Smooth muscle cell of trachea (primary cell): ENCODE data around the gene TAF1C. TPM values are rescaled to one million over a fixed set of nuclear protein-coding genes. Genes with fewer than 3 reads are reported as not detected.

Experiments
- total RNA-seq: library from RNA; depleted of rRNA; stranded (reverse); fragments of >200 nt; gene quantifications from 2 replicates; pipeline ENCODE4 v1.2.1, GENCODE V29; 2014

TAF1C gene
- total RNA-seq, result 23.0 and 23.1 TPM in 2 replicates

DNA sequence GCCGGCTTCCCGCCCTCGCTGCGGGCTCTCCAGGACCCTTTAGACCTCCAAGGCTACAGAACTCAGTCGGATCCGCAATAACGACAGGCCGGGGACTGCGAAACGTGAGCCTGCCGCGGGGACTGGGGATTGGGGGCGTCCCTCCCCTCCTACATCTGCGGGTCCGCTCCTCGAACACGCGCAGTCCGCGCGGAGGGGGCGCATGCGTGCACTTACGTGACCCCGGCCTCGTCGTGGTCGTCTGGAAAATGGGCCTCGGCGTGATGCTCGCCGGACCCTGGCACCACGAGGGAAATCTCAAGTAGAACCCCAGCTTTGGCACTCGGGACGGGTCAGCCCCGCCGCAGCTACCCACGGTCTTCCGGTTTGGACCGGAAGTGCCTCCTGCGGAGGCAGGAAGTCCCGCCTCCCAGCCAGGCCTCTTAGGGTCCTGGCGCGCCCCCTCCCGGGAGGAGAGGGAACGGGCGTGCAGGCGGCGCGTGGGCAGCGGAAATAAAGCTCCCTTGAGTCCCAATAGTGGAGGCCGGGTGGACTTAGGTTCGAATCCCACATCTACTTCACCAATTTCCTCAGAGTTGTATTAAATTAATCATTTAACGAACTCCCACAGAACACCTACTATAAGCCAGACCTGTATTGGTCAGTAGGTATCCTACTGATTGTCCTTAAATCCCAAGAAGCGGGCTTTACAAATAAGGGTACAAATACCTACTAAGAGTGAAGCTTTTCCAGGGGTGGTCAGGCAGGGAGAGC, at the start of gene TAF1C:
TSS of gene TAF1C (minus strand) at position 373 of the 753 bp plus-strand sequence. CDS start 2,069 bp downstream, outside the sequence.

DNA sequence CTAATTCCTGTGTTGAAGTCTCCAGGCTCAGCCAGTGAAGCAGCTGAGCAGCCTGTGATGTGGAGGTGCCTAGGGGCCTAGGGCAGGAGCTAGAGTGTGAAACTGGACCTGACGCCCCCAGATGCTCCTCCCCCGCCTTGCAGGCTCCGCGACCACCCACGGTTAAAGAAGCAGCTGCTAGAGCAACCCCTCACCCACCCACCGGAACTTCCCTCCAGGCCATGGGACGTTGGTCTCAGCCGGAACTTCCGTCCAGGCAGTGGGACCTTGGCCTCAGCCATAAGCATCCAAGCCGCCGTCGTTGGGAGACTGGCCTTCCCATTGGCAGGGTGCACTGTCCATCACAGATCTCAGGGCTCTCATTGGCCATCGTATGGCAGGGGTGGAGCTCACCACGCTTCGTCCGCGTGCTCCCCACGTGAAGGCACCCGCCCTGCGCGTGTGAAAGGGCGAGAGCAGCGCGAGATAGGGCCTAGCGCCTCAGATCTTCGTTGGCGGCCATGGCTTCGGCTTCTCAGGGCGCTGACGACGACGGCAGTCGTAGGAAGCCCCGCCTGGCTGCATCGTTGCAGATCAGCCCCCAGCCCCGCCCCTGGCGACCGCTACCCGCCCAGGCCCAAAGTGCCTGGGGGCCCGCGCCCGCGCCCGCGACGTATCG, 4.0 kb upstream of the TAF1C start, which contains the start of gene ADAD2:
TSS of gene ADAD2 (plus strand) at position 427 of the 658 bp plus-strand sequence. CDS start at position 501, 74 bp downstream.

DNA sequence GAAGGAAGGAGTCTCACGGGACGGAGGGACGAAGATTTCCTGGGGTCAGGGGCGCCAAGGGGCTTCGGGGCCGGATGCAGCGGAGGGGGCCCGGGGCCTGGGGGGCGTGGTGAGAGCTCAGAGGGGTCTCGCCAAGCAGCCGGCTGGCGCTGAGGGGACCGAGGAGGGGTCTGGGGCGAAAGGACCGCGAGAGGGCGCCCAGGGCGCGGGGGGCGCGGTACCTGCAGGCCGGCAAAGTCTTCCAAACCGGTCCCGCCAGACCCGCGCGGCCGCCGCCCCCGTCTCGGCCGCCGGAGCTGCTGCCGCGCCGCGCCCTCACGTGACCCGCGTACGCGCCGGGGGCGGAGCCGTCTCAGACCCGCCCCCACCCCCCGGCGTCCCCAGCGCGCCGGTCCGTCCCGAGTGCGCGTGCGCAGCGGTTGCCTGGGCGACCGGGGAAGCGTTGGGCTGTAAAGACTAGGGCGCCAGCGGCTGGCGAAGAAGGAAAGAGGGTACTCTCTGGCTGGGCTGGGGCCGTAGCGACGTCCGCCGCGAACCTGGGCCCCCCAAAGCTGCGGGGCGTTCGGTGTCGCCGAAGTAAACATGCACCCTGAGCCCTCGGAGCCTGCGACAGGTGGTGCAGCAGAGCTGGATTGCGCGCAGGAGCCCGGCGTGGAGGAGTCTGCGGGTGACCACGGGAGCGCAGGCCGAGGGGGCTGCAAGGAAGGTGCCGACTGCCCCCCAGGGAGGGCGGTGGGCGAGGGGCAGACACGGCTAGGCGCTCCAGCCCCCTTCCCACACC, 41.8 kb downstream of the TAF1C start, which contains the start of the genes DNAAF1 and HSDL1:
TSS of gene DNAAF1 (plus strand) at position 450 of the 781 bp plus-strand sequence. CDS start at position 583, 133 bp downstream.
TSS of gene HSDL1 (minus strand) at position 319 of the 781 bp plus-strand sequence. CDS start 13,856 bp downstream, outside the sequence.

Other genes with a start within 250 kb of the TAF1C start
- gene OSGIN1, start 233.8 kb downstream of the TAF1C start, total RNA-seq, result 3.8 and 10.3 TPM in 2 replicates
- gene NECAB2, start 218.8 kb downstream of the TAF1C start, total RNA-seq, result under 0.01 and 0.83 TPM in 2 replicates
- gene SLC38A8, start 144.3 kb downstream of the TAF1C start, total RNA-seq, result 0.17 TPM in 1 of 2 replicates, not detected in the other
- 105 and 136 TPM in 2 replicates for gene MBTPS1, start 70.1 kb downstream of the TAF1C start, total RNA-seq
- gene HSDL1, start 41.9 kb downstream of the TAF1C start, total RNA-seq, result 17.5 and 27.2 TPM in 2 replicates
- under 0.01 and 0.33 TPM in 2 replicates for gene DNAAF1, start 41.7 kb downstream of the TAF1C start, total RNA-seq
- not detected in 2 replicates for gene ADAD2, start 4.1 kb upstream of the TAF1C start, total RNA-seq
- not detected in 2 replicates for gene KCNG4, start 53.0 kb upstream of the TAF1C start, total RNA-seq
- gene WFDC1, start 107.8 kb upstream of the TAF1C start, total RNA-seq, result 0.44 and 3.6 TPM in 2 replicates
- gene ATP2C2, start 181.5 kb upstream of the TAF1C start, total RNA-seq, result not detected in 2 replicates